Esophagus squamous epithelium (tissue), 5 donors: ENCODE results near the gene MC2R. TPM values are rescaled to one million over a fixed set of nuclear protein-coding genes. Genes with fewer than 3 reads are reported as not detected.

Experiments
- DNase-seq: peaks from one replicate; lab custom pipeline; 2025; lab: John Stamatoyannopoulos, UW
- H3K27ac ChIP-seq, 4 donors: fragments of 200-600 bp; sonication (generic); one replicate each; pipeline ENCODE4 v1.5.1; 2016 to 2019; ENCODE audit warnings: mild to moderate bottlenecking in 1 of 4
- H3K27me3 ChIP-seq, 4 donors: fragments of 200-600 bp; sonication (generic); 1 replicate in 3 of 4; 2 replicates in 1 of 4; pipeline versions ENCODE4 v1.5.1 to v1.6.0; 2017 to 2021; ENCODE audit warnings: antibody characterized with exemption in 1 of 4
- H3K36me3 ChIP-seq, 3 donors: fragments of 200-600 bp; sonication (generic); one replicate each; pipeline ENCODE4 v1.5.1; 2016 to 2019
- H3K4me1 ChIP-seq, 3 donors: fragments of 200-600 bp; sonication (generic); one replicate each; pipeline ENCODE4 v1.5.1; 2017 to 2019
- H3K4me3 ChIP-seq, 4 donors: fragments of 200-600 bp; sonication (generic); 1 replicate in 3 of 4; 2 replicates in 1 of 4; pipeline ENCODE4 v1.5.1; 2016 to 2019; ENCODE audit warnings: mild to moderate bottlenecking in 2 of 4, moderate library complexity in 1 of 4
- H3K9me3 ChIP-seq, 3 donors: fragments of 200-600 bp; sonication (generic); one replicate each; pipeline ENCODE4 v1.5.1; 2016 to 2019
- POLR2A ChIP-seq, 4 donors: fragments of 450-650 bp; IDR thresholded peaks; one replicate each; pipeline ENCODE4 v1.6.1; 2017; ENCODE audit warnings: antibody characterized with exemption in 4 of 4, mild to moderate bottlenecking in 4 of 4, moderate library complexity in 3 of 4
- WGBS, 2 donors: methylation state at CpG; one replicate each; pipeline ENCODE4 v1.1.5; 2018; 5-methylcytosine and 5-hydroxymethylcytosine counted together
- intact Hi-C: fragments of 100-400 bp; cut with DNase I; formaldehyde crosslinking; loops from one replicate; pipeline ENCODE4 v1.15.0; 2022
- total RNA-seq, 4 donors: library from RNA; depleted of rRNA; stranded (reverse); fragments of >200 nt; gene quantifications; one replicate each; pipeline ENCODE4 v1.1.0, GENCODE V29; 2016
- TF ChIP-seq, protein P1 (sequence below), 6 experiments: fragments of 450-650 bp in 4 of 6; fragments of 200-600 bp in 2 of 6; sonication (generic) in 2 of 6; IDR thresholded peaks; one replicate each; pipeline ENCODE4 v1.5.1; 2016 to 2019; ENCODE audit warnings: antibody characterized with exemption in 6 of 6, mild to moderate bottlenecking in 4 of 6, moderate library complexity in 4 of 6
- donor health status: DM: yes; HTN: yes; CAD: no.

MC2R gene
- total RNA-seq, 4 donors from 2014 or later, result not detected

DNA sequence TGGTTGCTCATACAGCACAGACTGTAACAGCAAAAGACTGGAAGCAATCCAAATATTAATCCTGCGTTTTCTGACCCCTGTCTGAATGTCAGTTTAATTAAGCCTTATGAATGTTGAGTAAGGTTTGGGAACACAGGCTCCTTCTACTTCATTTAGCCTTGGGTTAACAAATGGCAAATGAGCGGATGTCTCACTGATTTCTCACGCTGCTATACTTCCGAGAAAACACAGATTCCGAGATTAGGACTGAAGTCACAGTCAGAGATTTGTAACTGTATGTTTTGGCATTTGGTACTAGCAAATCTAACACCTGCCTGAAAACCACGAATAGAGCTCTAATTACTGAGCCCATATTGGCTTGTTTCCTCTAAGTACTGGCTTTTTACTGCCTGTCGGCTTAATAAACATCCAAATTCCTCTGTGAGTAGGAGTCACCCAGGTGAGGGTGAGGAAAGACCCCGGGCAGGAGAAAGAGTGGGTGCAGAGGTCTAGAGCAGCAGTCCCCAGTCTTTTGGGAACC lies 80.8 kb downstream of the MC2R start:
- DNase-seq, result no peak
- H3K27ac ChIP-seq, result no peak overlapping the region
- H3K27me3 ChIP-seq, result peaks cover 0 to 45% (median 0%) of the 10 kb centered on the region in 4 donors
- H3K4me3 ChIP-seq, result no peak overlapping the region
- no peaks in the 10 kb centered on the region for H3K36me3 ChIP-seq
- intact Hi-C loops, result no loop called here
- H3K9me3 ChIP-seq, result no peaks in the 10 kb centered on the region
- H3K4me1 ChIP-seq, result no peaks in the 10 kb centered on the region
- TF ChIP-seq POLR2A (IDR thresholded peaks at IDR 0.05), result no peak
- TF ChIP-seq, protein P1, sequence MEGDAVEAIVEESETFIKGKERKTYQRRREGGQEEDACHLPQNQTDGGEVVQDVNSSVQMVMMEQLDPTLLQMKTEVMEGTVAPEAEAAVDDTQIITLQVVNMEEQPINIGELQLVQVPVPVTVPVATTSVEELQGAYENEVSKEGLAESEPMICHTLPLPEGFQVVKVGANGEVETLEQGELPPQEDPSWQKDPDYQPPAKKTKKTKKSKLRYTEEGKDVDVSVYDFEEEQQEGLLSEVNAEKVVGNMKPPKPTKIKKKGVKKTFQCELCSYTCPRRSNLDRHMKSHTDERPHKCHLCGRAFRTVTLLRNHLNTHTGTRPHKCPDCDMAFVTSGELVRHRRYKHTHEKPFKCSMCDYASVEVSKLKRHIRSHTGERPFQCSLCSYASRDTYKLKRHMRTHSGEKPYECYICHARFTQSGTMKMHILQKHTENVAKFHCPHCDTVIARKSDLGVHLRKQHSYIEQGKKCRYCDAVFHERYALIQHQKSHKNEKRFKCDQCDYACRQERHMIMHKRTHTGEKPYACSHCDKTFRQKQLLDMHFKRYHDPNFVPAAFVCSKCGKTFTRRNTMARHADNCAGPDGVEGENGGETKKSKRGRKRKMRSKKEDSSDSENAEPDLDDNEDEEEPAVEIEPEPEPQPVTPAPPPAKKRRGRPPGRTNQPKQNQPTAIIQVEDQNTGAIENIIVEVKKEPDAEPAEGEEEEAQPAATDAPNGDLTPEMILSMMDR (IDR thresholded peaks at IDR 0.05), result no peak
- WGBS, 2 donors, result 56 to 57% methylated on average over 7 to 8 of the region's 8 CpGs

Other genes with a start within 250 kb of the MC2R start
- 10 to 100 TPM in 3 of 4 donors, 1 to 10 TPM in 1; 9.7 to 15.8 (median 14.6) TPM for gene FAM210A, start 189.0 kb downstream of the MC2R start, total RNA-seq
- 10 to 100 TPM in 3 of 4 donors, 1 to 10 TPM in 1; 8.8 to 25.0 (median 14.2) TPM for gene RNMT, start 188.9 kb downstream of the MC2R start, total RNA-seq
- under 1 TPM in 2 of 4 donors, not detected in 2; 0.38 to 0.57 TPM for gene MC5R, start 91.4 kb downstream of the MC2R start, total RNA-seq
- gene ZNF519, start 216.9 kb upstream of the MC2R start, total RNA-seq, result 10 to 100 TPM in 1 of 4 donors, 1 to 10 TPM in 3; 3.6 to 15.4 (median 5.4) TPM